HL-60 (cell line): ENCODE measurements around the gene PACS1.

Source experiments
- CTCF ChIP-seq: IDR thresholded peaks from one replicate; pipeline ENCODE4 v1.5.1; 2011; ENCODE audit warnings: low read length, control low read depth, inconsistent platforms; ENCODE audit not compliant: insufficient read depth
- POLR2AphosphoS5 ChIP-seq: IDR thresholded peaks from 2 replicates; pipeline ENCODE4 v1.6.1; 2012; ENCODE audit warnings: low read depth
- REST ChIP-seq: IDR thresholded peaks from 2 replicates; pipeline ENCODE4 v1.6.1; 2012; ENCODE audit warnings: low read depth; ENCODE audit not compliant: insufficient replicate concordance

GRCh38 chr11:66231561-66231960 is 161.5 kb downstream of the PACS1 start:
- TF ChIP-seq CTCF (no peak), POLR2AphosphoS5 (no peak), REST (no peak)
